ENCODE results near the gene TNPO2. TPM values are rescaled to one million over a fixed set of nuclear protein-coding genes. Genes with fewer than 3 reads are reported as not detected.

TNPO2 gene
- total RNA-seq, 2 donors from 2014 or later: 15.0 to 35.6 TPM

DNA sequence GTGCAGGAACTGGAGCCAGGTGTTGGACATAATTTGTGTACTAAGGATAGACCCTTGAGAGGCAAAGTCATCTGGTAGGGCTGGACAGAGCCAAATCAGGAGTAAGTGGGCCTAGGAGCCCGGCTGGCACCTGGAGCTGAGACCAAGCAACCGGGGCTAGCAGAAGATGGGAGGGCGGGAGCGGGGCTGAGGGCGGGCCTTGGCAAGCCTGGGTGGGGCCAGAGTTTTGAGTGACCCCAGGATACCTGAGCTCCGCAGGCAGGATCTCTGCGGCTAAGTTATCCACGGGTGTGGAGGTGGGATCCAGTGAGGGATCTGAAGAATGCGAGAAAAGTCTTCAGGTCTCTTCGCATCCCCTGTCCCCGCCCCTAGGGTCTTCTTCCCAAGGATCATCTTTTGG lies 43.4 kb upstream of the TNPO2 start:
- no peaks in the 10 kb centered on the region for H3K27me3 ChIP-seq
- intact Hi-C loops (cut with DNase I): no loop called here
- H3K36me3 ChIP-seq (replicated peaks in 1 of 2; ENCODE audit: insufficient read depth in 1 of 2, low read depth in 2 of 2): peaks cover 0 to 25% of the 10 kb centered on the region in 2 donors
- no peaks in the 10 kb centered on the region for H3K9me3 ChIP-seq
- 94 to 95% methylated on average over 11 of the region's 11 CpGs for WGBS, 2 donors
- TF ChIP-seq, protein P1, sequence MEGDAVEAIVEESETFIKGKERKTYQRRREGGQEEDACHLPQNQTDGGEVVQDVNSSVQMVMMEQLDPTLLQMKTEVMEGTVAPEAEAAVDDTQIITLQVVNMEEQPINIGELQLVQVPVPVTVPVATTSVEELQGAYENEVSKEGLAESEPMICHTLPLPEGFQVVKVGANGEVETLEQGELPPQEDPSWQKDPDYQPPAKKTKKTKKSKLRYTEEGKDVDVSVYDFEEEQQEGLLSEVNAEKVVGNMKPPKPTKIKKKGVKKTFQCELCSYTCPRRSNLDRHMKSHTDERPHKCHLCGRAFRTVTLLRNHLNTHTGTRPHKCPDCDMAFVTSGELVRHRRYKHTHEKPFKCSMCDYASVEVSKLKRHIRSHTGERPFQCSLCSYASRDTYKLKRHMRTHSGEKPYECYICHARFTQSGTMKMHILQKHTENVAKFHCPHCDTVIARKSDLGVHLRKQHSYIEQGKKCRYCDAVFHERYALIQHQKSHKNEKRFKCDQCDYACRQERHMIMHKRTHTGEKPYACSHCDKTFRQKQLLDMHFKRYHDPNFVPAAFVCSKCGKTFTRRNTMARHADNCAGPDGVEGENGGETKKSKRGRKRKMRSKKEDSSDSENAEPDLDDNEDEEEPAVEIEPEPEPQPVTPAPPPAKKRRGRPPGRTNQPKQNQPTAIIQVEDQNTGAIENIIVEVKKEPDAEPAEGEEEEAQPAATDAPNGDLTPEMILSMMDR (IDR thresholded peaks at IDR 0.05): no peak
- no peak for TF ChIP-seq POLR2A (IDR thresholded peaks at IDR 0.05)
- DNase-seq (no peak), ATAC-seq (no peak)
- no peak overlapping the region for H3K27ac ChIP-seq
- H3K4me1 ChIP-seq: peaks cover 8% of the 10 kb centered on the region
- no peak overlapping the region for H3K4me3 ChIP-seq

DNA sequence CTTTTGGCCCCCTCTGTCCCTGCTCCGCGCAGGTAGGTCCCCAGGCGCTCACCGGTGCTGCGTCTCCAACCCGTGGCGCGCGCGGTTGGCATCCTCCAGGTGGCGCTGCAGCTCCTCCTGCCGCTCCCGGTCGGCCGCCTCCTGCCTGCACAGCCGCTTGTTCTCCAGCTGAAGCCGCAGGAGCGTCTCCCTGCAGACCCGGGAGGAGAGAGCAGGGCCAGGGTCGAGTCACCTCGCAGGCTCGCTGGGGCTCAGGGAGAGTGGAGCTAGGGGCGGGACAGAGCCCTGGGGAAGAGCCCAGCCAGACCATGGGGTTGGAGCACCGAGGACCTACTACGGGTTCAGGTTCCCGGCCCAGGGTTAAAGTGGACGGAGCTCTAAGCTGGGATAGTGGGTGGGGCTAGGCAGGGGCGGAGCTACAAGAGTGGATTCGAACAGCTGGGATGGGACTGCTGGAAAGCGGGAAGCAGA lies 42.4 kb upstream of the TNPO2 start:
- no peaks in the 10 kb centered on the region for H3K27me3 ChIP-seq
- H3K4me3 ChIP-seq: no peak overlapping the region
- peaks cover 0 to 24% of the 10 kb centered on the region in 2 donors for H3K36me3 ChIP-seq (replicated peaks in 1 of 2; ENCODE audit: insufficient read depth in 1 of 2, low read depth in 2 of 2)
- DNase-seq (peak; percentile 82 to 91 (median 87)), ATAC-seq (peak; percentile 80)
- H3K4me1 ChIP-seq: peaks cover 8% of the 10 kb centered on the region
- no peak for TF ChIP-seq POLR2A (IDR thresholded peaks at IDR 0.05)
- TF ChIP-seq, protein P1 (IDR thresholded peaks at IDR 0.05): peak; percentile 51 to 90 (median 74)
- H3K9me3 ChIP-seq: no peaks in the 10 kb centered on the region
- WGBS, 2 donors: 42 to 49% methylated on average over 14 to 18 of the region's 30 CpGs
- peak overlapping the region in 2 of 4 donors; percentile 40 to 61 for H3K27ac ChIP-seq
- intact Hi-C loops (cut with DNase I): no loop called here

DNA sequence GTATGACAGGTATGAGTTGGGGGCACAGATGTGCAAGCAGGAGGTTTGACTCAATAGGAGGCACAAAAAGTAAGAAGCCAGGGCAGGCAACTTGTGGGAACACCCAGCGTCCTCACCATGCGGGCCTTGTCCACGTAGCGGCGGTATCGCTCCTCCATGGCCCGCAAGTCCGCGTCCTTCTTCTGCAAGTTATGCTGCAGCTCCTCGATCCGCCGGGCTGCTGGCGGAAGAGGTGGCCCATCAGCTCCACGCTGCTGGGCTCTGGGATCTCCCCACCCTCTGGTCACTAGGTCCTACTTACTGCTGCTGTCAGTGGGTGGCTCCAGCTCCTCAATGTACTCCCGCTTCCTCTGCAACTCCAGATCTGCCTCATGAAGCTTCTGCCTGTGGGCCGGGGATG lies 41.0 kb upstream of the TNPO2 start:
- Histone ChIP-seq H3K27ac (no peak overlapping the region), H3K4me1 (peaks cover 8% of the 10 kb centered on the region), H3K36me3 (replicated peaks in 1 of 2; ENCODE audit: insufficient read depth in 1 of 2, low read depth in 2 of 2) (peaks cover 0 to 20% of the 10 kb centered on the region in 2 donors), H3K9me3 (no peaks in the 10 kb centered on the region), H3K27me3 (no peaks in the 10 kb centered on the region), H3K4me3 (no peak overlapping the region)
- TF ChIP-seq POLR2A (IDR thresholded peaks at IDR 0.05): no peak
- TF ChIP-seq, protein P1 (IDR thresholded peaks at IDR 0.05): no peak
- 93 to 94% methylated on average over 15 to 16 of the region's 16 CpGs for WGBS, 2 donors
- no peak for ATAC-seq
- intact Hi-C loops (cut with DNase I): loop anchor here (5.0 kb wide), 2 partner anchors 38 to 78 kb away; partner anchors contain the start of genes PRDX2 and THSD8
- no peak for DNase-seq

DNA sequence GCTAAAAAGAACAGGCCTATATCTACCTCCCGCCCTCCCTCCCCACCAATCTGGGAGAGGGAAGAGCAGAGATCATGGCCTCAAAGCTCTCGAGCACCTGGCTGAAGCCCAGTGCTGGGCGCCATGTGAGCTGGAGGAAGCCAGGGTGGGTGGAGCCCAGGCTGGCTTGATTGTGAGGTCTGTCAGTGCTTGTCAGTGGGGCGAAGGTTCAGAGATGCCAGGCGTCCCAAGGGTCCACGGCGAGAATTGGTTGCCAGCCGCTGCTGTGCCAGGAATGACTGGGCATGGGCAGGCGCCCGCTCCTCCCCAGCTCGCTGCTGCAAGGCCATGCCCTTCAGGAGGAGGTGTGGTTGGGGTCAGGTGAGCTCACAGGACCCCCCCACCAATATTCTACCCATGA lies 39.4 kb upstream of the TNPO2 start:
- no peak for ATAC-seq
- intact Hi-C loops (cut with DNase I): loop anchor here (5.0 kb wide), 2 partner anchors 39 to 79 kb away; partner anchors contain the start of genes PRDX2 and THSD8
- TF ChIP-seq, protein P1 (IDR thresholded peaks at IDR 0.05): no peak
- TF ChIP-seq POLR2A (IDR thresholded peaks at IDR 0.05): no peak
- no peak overlapping the region for H3K27ac ChIP-seq
- no peak for DNase-seq
- no peaks in the 10 kb centered on the region for H3K9me3 ChIP-seq
- peaks cover 8% of the 10 kb centered on the region for H3K4me1 ChIP-seq
- no peaks in the 10 kb centered on the region for H3K27me3 ChIP-seq
- 91 to 92% methylated on average over 5 to 10 of the region's 11 CpGs for WGBS, 2 donors
- peaks cover 0 to 17% of the 10 kb centered on the region in 2 donors for H3K36me3 ChIP-seq (replicated peaks in 1 of 2; ENCODE audit: insufficient read depth in 1 of 2, low read depth in 2 of 2)
- H3K4me3 ChIP-seq: no peak overlapping the region

DNA sequence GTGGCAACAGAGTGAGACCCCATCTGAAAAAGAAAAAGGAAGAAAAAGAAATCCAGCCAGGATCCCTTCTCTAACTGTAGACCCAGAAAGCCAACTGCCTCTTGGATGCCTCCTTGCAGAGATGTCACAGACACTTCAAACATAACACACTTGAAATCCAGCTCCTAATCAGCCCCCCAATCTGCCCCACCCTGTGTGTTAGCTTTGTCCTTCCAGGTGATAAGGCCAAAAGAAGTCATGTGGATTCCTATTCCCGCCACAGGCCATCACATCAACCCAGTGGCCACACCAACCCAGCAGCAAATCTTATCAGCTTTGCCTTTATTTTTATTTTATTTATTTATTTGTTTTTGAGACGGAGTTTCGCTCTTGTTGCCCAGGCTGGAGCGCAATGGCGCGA lies 36.0 kb upstream of the TNPO2 start:
- no peak for DNase-seq
- Histone ChIP-seq H3K4me3 (no peak overlapping the region), H3K27me3 (no peaks in the 10 kb centered on the region), H3K36me3 (replicated peaks in 1 of 2; ENCODE audit: insufficient read depth in 1 of 2, low read depth in 2 of 2) (peaks cover 0 to 13% of the 10 kb centered on the region in 2 donors), H3K27ac (no peak overlapping the region), H3K4me1 (peaks cover 9% of the 10 kb centered on the region), H3K9me3 (no peaks in the 10 kb centered on the region)
- WGBS, 2 donors: 71 to 84% methylated on average over 6 of the region's 6 CpGs
- ATAC-seq: no peak
- intact Hi-C loops (cut with DNase I): loop anchor here (5.0 kb wide), 2 partner anchors 43 to 83 kb away; partner anchors contain the start of genes PRDX2 and THSD8
- TF ChIP-seq POLR2A (IDR thresholded peaks at IDR 0.05): no peak

Measured in body of pancreas (tissue), 4 donors.